Activated B cell treated with CpG ODN at 0.5 μM for 24 hours (primary cell): ENCODE results near the gene TMEM107. TPM values are rescaled to one million over a fixed set of nuclear protein-coding genes. Genes with fewer than 3 reads are reported as not detected.
"Not testable (repeated sequence)": the region's sequence is repeated elsewhere in the genome, so short reads cannot be mapped to it uniquely, and the experiment has no call there.

Experiments used
- ATAC-seq: fragments of 200-7000 bp; cut with Tn5 transposase; one replicate; pipeline ENCODE4 v1.10.0; 2021; ENCODE audit warnings: low read depth, mild to moderate bottlenecking, moderate library complexity
- CTCF ChIA-PET: fragments of 350-600 bp; sonication (Branson Sonifier 250); formaldehyde crosslinking; loops from one replicate; lab custom pipeline; 2021; ENCODE audit warnings: antibody characterized with exemption; lab: Charles Lee
- POLR2A ChIA-PET: fragments of 350-600 bp; sonication (Branson Sonifier 250); formaldehyde crosslinking; loops from one replicate; lab custom pipeline; 2021; ENCODE audit warnings: antibody characterized with exemption; lab: Charles Lee
- DNase-seq: peaks from one replicate; pipeline ENCODE4 v3.0.0; 2022
- H3K27ac Mint-ChIP-seq: one replicate; pipeline ENCODE4 v1.8.0; 2020; ENCODE audit warnings: mixed read lengths
- H3K27me3 Mint-ChIP-seq: one replicate; pipeline ENCODE4 v1.8.0; 2021; ENCODE audit warnings: mixed read lengths
- H3K36me3 Mint-ChIP-seq: one replicate; pipeline ENCODE4 v1.8.0; 2021; ENCODE audit warnings: low read depth, mixed read lengths
- H3K4me1 Mint-ChIP-seq: one replicate; pipeline ENCODE4 v1.8.0; 2021; ENCODE audit warnings: mixed read lengths
- H3K4me3 Mint-ChIP-seq: one replicate; pipeline ENCODE4 v1.8.0; 2020; ENCODE audit warnings: mild to moderate bottlenecking, mixed read lengths
- H3K9me3 Mint-ChIP-seq: one replicate; pipeline ENCODE4 v1.8.0; 2020; ENCODE audit warnings: mixed read lengths
- CTCF ChIP-seq: fragments of 200-600 bp; IDR thresholded peaks from one replicate; pipeline ENCODE4 v1.8.0; 2022; ENCODE audit warnings: antibody characterized with exemption, mild to moderate bottlenecking
- intact Hi-C: fragments of 100-400 bp; cut with micrococcal nuclease; formaldehyde crosslinking; loops from one replicate; pipeline ENCODE4 v1.15.1; 2024
- total RNA-seq: library from RNA; stranded (reverse); gene quantifications from 2 replicates; pipeline ENCODE4 v1.2.3, GENCODE V29; 2022

Gene TMEM107
- total RNA-seq, 1 donor from 2014 or later: 20.9 TPM

- Mint-ChIP-seq H3K27me3 (no peaks in the 10 kb centered on the region), H3K4me3 (peak overlapping the region; percentile 84), H3K9me3 (no peaks in the 10 kb centered on the region), H3K27ac (peak overlapping the region; percentile 100), H3K4me1 (peaks cover 44% of the 10 kb centered on the region), H3K36me3 (peaks cover 4% of the 10 kb centered on the region)
- no peak for TF ChIP-seq CTCF
- intact Hi-C loops: loop anchor here (1.0 kb wide), 9 partner anchors 10 to 330 kb away; partner anchors contain the start of genes AURKB and CTC1
- ATAC-seq (no peak), DNase-seq (no peak)
- ChIA-PET CTCF (interaction anchor here (1.1 to 1.2 kb wide), 6 partner anchors 12 to 95 kb away, joined by 3 to 5 read pairs (median 4); no protein-coding TSS in a partner anchor), POLR2A (interaction anchor here (0.6 to 9.2 kb wide), 51 partner anchors 13 to 1151 kb away, joined by 3 to 385 read pairs (median 8); partner anchors contain the start of genes ACAP1, ALOXE3, AURKB and BCL6B)
Observed at GRCh38 chr17:8173871-8174322, 2.3 kb downstream of the TMEM107 start.

GRCh38 chr17:8173056-8173870 lies 2.9 kb downstream of the TMEM107 start:
- intact Hi-C loops: loop anchor here (1.0 kb wide), 9 partner anchors 9 to 329 kb away; partner anchors contain the start of genes AURKB and CTC1
- ATAC-seq (peak; percentile 76), DNase-seq (peak; percentile 40)
- H3K4me3 Mint-ChIP-seq: peak overlapping the region; percentile 84
- no peak for TF ChIP-seq CTCF
- ChIA-PET POLR2A (interaction anchor here (0.5 to 9.2 kb wide), 64 partner anchors 13 to 1417 kb away, joined by 3 to 385 read pairs (median 6); partner anchors contain the start of genes ACAP1, ALOXE3, AURKB and BCL6B), CTCF (interaction anchor here (0.9 to 1.2 kb wide), 7 partner anchors 12 to 128 kb away, joined by 3 to 5 read pairs (median 4); no protein-coding TSS in a partner anchor)
- peak overlapping the region; percentile 100 for H3K27ac Mint-ChIP-seq
- H3K36me3 Mint-ChIP-seq: peaks cover 4% of the 10 kb centered on the region
- H3K27me3 Mint-ChIP-seq: no peaks in the 10 kb centered on the region
- no peaks in the 10 kb centered on the region for H3K9me3 Mint-ChIP-seq
- H3K4me1 Mint-ChIP-seq: peaks cover 44% of the 10 kb centered on the region

GRCh38 chr17:8170186-8170585 lies 6.0 kb downstream of the TMEM107 start:
- H3K4me3 Mint-ChIP-seq, H3K9me3 Mint-ChIP-seq, DNase-seq, H3K27me3 Mint-ChIP-seq, H3K36me3 Mint-ChIP-seq, ATAC-seq, intact Hi-C loops, CTCF ChIA-PET, H3K27ac Mint-ChIP-seq: not testable (repeated sequence)
- H3K4me1 Mint-ChIP-seq: peaks cover 25% of the 10 kb centered on the region
- POLR2A ChIA-PET: interaction anchor here (0.6 to 9.2 kb wide), 2 partner anchors 16 to 483 kb away, joined by 3 to 365 read pairs; partner anchors contain the start of genes BORCS6 and TP53

GRCh38 chr17:8167526-8167925 lies 8.7 kb downstream of the TMEM107 start:
- ChIA-PET CTCF (interaction anchor here (1.0 kb wide), 1 partner anchor 48 kb away, joined by 3 read pairs; no protein-coding TSS in a partner anchor), POLR2A (interaction anchor here (0.6 to 1.5 kb wide), 5 partner anchors 9 to 104 kb away, joined by 4 to 6 read pairs (median 5); partner anchors contain the start of gene TMEM107)
- intact Hi-C loops: no loop called here
- H3K9me3 Mint-ChIP-seq: no peaks in the 10 kb centered on the region
- no peak overlapping the region for H3K4me3 Mint-ChIP-seq
- peaks cover 24% of the 10 kb centered on the region for H3K4me1 Mint-ChIP-seq
- peaks cover 2% of the 10 kb centered on the region for H3K36me3 Mint-ChIP-seq
- no peak for TF ChIP-seq CTCF
- DNase-seq: no peak
- H3K27ac Mint-ChIP-seq: no peak overlapping the region
- no peak for ATAC-seq
- no peaks in the 10 kb centered on the region for H3K27me3 Mint-ChIP-seq

GRCh38 chr17:8166731-8167130 lies 9.4 kb downstream of the TMEM107 start:
- ChIA-PET POLR2A (interaction anchor here (1.4 kb wide), 1 partner anchor 8 kb away, joined by 5 read pairs; no protein-coding TSS in a partner anchor), CTCF (no interaction called here)
- no peaks in the 10 kb centered on the region for H3K9me3 Mint-ChIP-seq
- intact Hi-C loops: no loop called here
- no peaks in the 10 kb centered on the region for H3K27me3 Mint-ChIP-seq
- H3K36me3 Mint-ChIP-seq: peaks cover 2% of the 10 kb centered on the region
- TF ChIP-seq CTCF: no peak
- no peak for DNase-seq
- peaks cover 26% of the 10 kb centered on the region for H3K4me1 Mint-ChIP-seq
- ATAC-seq: no peak
- H3K27ac Mint-ChIP-seq: no peak overlapping the region
- H3K4me3 Mint-ChIP-seq: no peak overlapping the region
